Pancreas (tissue), 10 donors: Measurements from ENCODE around the gene CARF. TPM values are rescaled to one million over a fixed set of nuclear protein-coding genes. Genes with fewer than 3 reads are reported as not detected.
A peak's percentile ranks its signal among the peaks of the same experiment; 100 is the strongest.

ENCODE experiments used
- ATAC-seq, 4 donors: fragments of 200-7000 bp; cut with Tn5 transposase; one replicate each; pipeline versions ENCODE4 v1.8.0 to v1.9.1; 2020; ENCODE audit warnings: mild to moderate bottlenecking in 4 of 4, moderate library complexity in 4 of 4
- DNase-seq, 6 donors: peaks; one replicate each; pipeline ENCODE4 v3.0.0-alpha.2; 2020
- FAIRE-seq: peaks from 2 replicates; lab custom pipeline; 2012; peaks lifted over from hg19 to GRCh38; lab: Jason Lieb, UNC
- H3K27ac ChIP-seq, 4 donors: fragments of 200-600 bp; sonication (generic); 1 replicate in 3 of 4; 2 replicates in 1 of 4; pipeline versions ENCODE4 v1.5.0 to v1.8.0; 2020
- H3K27me3 ChIP-seq, 4 donors: fragments of 200-600 bp; one replicate each; pipeline ENCODE4 v1.8.0; 2021
- H3K36me3 ChIP-seq, 3 donors: fragments of 200-600 bp; sonication (generic) in 1 of 3; one replicate each; pipeline versions ENCODE4 v1.5.0 to v1.8.0; 2020 to 2021
- H3K4me1 ChIP-seq, 3 donors: fragments of 200-600 bp; one replicate each; pipeline ENCODE4 v1.8.0; 2021
- H3K4me3 ChIP-seq, 4 donors: fragments of 200-600 bp; sonication (generic) in 2 of 4; one replicate each; pipeline versions ENCODE4 v1.5.0 to v1.8.0; 2020 to 2021
- H3K9me3 ChIP-seq, 4 donors: fragments of 200-600 bp; one replicate each; pipeline ENCODE4 v1.8.0; 2021
- CTCF ChIP-seq, 4 donors: fragments of 200-600 bp; sonication (generic) in 3 of 4; IDR thresholded peaks; one replicate each; pipeline versions ENCODE4 v1.5.0 to v1.8.0; 2021; ENCODE audit warnings: antibody characterized with exemption in 4 of 4
- WGBS, 2 donors: extraction: QIAGEN DNeasy Blood & Tissue Kit; methylation state at CpG; one replicate each; pipeline ENCODE4 v1.1.7; 2013; 5-methylcytosine and 5-hydroxymethylcytosine counted together
- intact Hi-C, 3 donors: fragments of 100-400 bp; cut with DNase I; formaldehyde crosslinking; loops; one replicate each; pipeline versions ENCODE4 v1.11.1 to v1.14.2; 2022
- polyA plus RNA-seq, 2 donors: library from polyadenylated mRNA; stranded (reverse); fragments of 200-250 nt; gene quantifications; one replicate each; pipeline ENCODE4 v1.2.3, GENCODE V29; 2013
- total RNA-seq, 6 donors: library from RNA; stranded (reverse); fragmentation: NEBNext Ultra II Directional in 4 of 6; extraction: Animal tissue kit (Norgen Biotek cat#: 25700) in 4 of 6; gene quantifications; one replicate each; pipeline versions ENCODE4 v1.2.1 to v1.2.4, GENCODE V29; 2021 to 2023
- donor health status: healthy with polysubstance abuse.
- donor health status: DM: no; HTN: no; CAD: no; lungs with moderate emphysema.
- donor health status: DM: no; HTN: no; CAD: no.
- donor health status: control.
- donor health status: control.
- donor health status: Bipolar disorder and iron deficiency.
- donor health status: DM: yes; HTN: yes; CAD: no.
- donor health status: DM: no; HTN: no; CAD: no.
- donor health status: DM: no; HTN: no; CAD: no.
- donor health status: DM: yes; HTN: yes; CAD: no.

Gene CARF
- total and polyA plus RNA-seq, 8 donors = 1.3 to 5.7 (median 4.3) TPM

DNA sequence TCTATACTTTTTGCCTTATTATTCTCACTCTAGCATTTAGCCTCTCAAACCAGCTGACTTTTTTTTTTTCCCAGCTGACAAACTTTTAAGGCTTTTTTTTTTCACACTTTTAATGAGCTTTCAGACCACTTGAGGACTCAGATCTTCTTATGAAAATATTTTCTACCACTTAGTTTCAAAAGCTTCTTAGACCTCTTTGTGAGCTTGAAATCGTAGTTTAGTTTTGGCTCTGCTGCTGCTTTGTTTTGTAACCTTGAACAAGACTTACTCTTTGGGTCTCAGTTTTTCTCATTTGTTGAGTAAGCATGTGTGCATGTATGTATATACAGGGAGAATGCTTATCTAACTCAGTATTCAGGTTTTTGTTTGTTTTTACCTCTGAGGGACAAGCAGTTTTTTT is 106.1 kb downstream of the CARF start:
- Histone ChIP-seq H3K9me3 (no peaks in the 10 kb centered on the region), H3K36me3 (no peaks in the 10 kb centered on the region), H3K27ac (no peak overlapping the region), H3K4me3 (peak overlapping the region in 2 of 4 donors; percentile 4 to 84), H3K4me1 (peaks cover 24 to 44% (median 32%) of the 10 kb centered on the region in 3 donors), H3K27me3 (no peaks in the 10 kb centered on the region)
- 3 to 5% methylated on average over 1 of the region's 1 CpG for WGBS, 2 donors
- DNase-seq (no peak), FAIRE-seq (no peak), ATAC-seq (no peak)
- intact Hi-C loops = no loop called here
- no peak for TF ChIP-seq CTCF (IDR thresholded peaks at IDR 0.05)

DNA sequence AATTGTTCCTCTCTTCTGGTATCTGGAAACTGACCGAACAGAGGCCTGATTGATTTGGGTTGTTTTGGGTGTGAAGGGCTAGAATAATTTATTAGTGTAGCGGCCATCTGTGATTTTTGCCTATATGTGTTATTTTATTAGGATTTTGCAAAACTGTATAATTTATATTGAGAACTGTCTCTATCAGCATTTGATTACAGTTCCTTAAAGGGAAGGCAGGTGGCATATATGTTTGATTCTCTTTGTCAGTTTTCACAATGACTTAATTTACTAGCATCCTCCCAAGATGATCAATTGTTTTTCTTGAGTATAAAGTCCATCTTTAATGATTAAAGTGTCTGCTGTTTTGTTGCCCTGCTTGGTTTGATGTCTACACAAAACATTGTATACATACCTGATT is 107.1 kb downstream of the CARF start:
- Histone ChIP-seq H3K36me3 (no peaks in the 10 kb centered on the region), H3K4me1 (peaks cover 24 to 45% (median 32%) of the 10 kb centered on the region in 3 donors), H3K27me3 (no peaks in the 10 kb centered on the region), H3K9me3 (no peaks in the 10 kb centered on the region), H3K27ac (no peak overlapping the region), H3K4me3 (peak overlapping the region in 2 of 4 donors; percentile 4 to 84)
- TF ChIP-seq CTCF (IDR thresholded peaks at IDR 0.05) = no peak
- ATAC-seq (no peak), DNase-seq (no peak), FAIRE-seq (no peak)
- WGBS, 2 donors = 58 to 69% methylated on average over 2 of the region's 2 CpGs
- intact Hi-C loops = no loop called here

DNA sequence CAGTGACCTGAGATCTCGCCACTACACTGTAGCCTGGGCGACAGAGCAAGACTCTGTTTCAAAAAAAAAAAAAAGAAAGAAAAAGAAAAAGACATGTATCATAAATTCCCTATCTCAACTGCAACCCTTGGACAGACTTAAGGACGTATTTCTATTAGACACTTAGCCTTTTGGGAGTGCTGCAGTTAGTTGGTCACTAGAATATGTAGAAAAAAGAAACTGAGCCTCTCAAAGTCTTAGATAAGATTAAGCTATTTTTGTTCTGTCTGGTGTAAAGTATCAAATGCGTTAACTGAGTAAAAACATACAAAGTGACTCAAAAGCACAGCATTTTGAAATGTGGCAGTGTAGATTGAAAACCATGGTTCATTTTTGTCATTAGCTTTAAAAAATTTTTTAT is 109.9 kb downstream of the CARF start:
- Histone ChIP-seq H3K27ac (no peak overlapping the region), H3K9me3 (no peaks in the 10 kb centered on the region), H3K36me3 (no peaks in the 10 kb centered on the region), H3K4me1 (peaks cover 18 to 39% (median 28%) of the 10 kb centered on the region in 3 donors), H3K4me3 (no peak overlapping the region), H3K27me3 (no peaks in the 10 kb centered on the region)
- no peak for FAIRE-seq
- no peak for ATAC-seq
- DNase-seq = no peak
- 63 to 70% methylated on average over 4 of the region's 4 CpGs for WGBS, 2 donors
- intact Hi-C loops = no loop called here
- TF ChIP-seq CTCF (IDR thresholded peaks at IDR 0.05) = no peak

DNA sequence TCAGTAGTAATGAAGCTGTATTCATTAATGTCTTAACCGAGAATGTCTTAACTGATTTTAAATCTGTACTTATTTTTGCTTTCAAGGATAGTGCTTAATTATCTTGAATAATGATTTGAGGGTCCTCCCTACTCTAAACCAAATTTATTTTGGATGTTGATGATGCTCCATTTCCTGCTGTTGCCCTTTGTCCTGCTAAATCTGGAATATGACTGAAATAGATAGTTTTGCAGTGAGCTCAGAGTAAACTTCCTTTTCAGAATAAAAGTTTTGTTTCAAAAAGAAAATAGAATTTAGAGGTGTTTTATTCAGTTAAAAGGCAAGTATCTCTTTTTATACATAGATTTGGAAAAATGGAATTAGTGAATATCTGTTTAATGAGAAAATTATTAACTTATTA is 110.7 kb downstream of the CARF start:
- no peak for TF ChIP-seq CTCF (IDR thresholded peaks at IDR 0.05)
- Histone ChIP-seq H3K4me1 (peaks cover 10 to 31% (median 21%) of the 10 kb centered on the region in 3 donors), H3K27ac (peak overlapping the region in 1 of 4 donors; percentile 9), H3K27me3 (no peaks in the 10 kb centered on the region), H3K9me3 (no peaks in the 10 kb centered on the region), H3K4me3 (no peak overlapping the region), H3K36me3 (no peaks in the 10 kb centered on the region)
- ATAC-seq (no peak), FAIRE-seq (peak; percentile 78), DNase-seq (no peak)
- intact Hi-C loops = no loop called here
- 70 to 78% methylated on average over 1 of the region's 1 CpG for WGBS, 2 donors

- H3K36me3 ChIP-seq = no peaks in the 10 kb centered on the region
- intact Hi-C loops = no loop called here
- FAIRE-seq (no peak), DNase-seq (no peak), ATAC-seq (no peak)
- no peak overlapping the region for H3K27ac ChIP-seq
- no peak overlapping the region for H3K4me3 ChIP-seq
- no peak for TF ChIP-seq CTCF (IDR thresholded peaks at IDR 0.05)
- no peaks in the 10 kb centered on the region for H3K9me3 ChIP-seq
- H3K4me1 ChIP-seq = peaks cover 0 to 10% (median 1%) of the 10 kb centered on the region in 3 donors
- no peaks in the 10 kb centered on the region for H3K27me3 ChIP-seq
These were observed 113.5 kb downstream of the CARF start for GRCh38 chr2:203025592-203025991.
